OCI-LY7 (cell line): ENCODE data around the gene DCC.

ENCODE experiments used
- EZH2phosphoT487 ChIP-seq: fragments of 200-600 bp; sonication (generic); IDR thresholded peaks from 2 replicates; pipeline ENCODE4 v1.6.1; 2018; ENCODE audit warnings: low read depth, borderline replicate concordance, mild to moderate bottlenecking, mixed run types, antibody characterized with exemption, low read length, moderate library complexity, mixed read lengths
- TF ChIP-seq, protein P1 (sequence below): fragments of 200-600 bp; sonication (generic); conservative IDR thresholded peaks from 2 replicates; pipeline ENCODE4 v1.5.1; 2014; ENCODE audit warnings: mild to moderate bottlenecking, antibody characterized with exemption, low read length, moderate library complexity, mixed read lengths

DNA sequence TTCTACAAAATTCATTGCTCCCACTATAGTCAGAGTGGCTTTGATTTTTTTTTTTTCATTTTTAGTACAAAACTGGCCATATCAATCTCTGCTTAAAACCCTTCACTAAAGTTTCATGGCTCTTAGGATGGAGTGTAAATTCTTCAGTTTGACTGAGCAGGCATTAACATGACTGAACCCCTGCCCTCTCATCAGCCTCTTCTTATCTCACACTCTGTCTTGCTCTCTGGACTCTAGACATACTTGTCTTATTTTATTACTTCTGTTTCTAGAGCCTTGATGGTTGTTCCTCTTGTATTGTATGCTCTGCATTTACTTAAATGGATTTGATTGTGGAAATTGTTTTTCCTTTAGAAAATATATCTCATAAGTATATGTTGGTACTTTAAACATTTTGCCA, 272.4 kb downstream of the DCC start:
- TF ChIP-seq, protein P1, sequence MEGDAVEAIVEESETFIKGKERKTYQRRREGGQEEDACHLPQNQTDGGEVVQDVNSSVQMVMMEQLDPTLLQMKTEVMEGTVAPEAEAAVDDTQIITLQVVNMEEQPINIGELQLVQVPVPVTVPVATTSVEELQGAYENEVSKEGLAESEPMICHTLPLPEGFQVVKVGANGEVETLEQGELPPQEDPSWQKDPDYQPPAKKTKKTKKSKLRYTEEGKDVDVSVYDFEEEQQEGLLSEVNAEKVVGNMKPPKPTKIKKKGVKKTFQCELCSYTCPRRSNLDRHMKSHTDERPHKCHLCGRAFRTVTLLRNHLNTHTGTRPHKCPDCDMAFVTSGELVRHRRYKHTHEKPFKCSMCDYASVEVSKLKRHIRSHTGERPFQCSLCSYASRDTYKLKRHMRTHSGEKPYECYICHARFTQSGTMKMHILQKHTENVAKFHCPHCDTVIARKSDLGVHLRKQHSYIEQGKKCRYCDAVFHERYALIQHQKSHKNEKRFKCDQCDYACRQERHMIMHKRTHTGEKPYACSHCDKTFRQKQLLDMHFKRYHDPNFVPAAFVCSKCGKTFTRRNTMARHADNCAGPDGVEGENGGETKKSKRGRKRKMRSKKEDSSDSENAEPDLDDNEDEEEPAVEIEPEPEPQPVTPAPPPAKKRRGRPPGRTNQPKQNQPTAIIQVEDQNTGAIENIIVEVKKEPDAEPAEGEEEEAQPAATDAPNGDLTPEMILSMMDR: no peak
- no peak for TF ChIP-seq EZH2phosphoT487
